HG03457 (cell line): ENCODE data around the gene RALGPS1.

Experiments used
- ATAC-seq: cut with Tn5 transposase; IDR thresholded peaks from one replicate; pipeline ENCODE4 v1.9.1; 2021; ENCODE audit warnings: moderate number of reproducible peaks; ENCODE audit not compliant: unreplicated experiment

Gene RALGPS1

GRCh38 chr9:127149010-127149409 lies 234.4 kb downstream of the RALGPS1 start:
- no peak for ATAC-seq

- no peak for ATAC-seq
Measured at GRCh38 chr9:127149463-127150390, 235.1 kb downstream of the RALGPS1 start.

DNA sequence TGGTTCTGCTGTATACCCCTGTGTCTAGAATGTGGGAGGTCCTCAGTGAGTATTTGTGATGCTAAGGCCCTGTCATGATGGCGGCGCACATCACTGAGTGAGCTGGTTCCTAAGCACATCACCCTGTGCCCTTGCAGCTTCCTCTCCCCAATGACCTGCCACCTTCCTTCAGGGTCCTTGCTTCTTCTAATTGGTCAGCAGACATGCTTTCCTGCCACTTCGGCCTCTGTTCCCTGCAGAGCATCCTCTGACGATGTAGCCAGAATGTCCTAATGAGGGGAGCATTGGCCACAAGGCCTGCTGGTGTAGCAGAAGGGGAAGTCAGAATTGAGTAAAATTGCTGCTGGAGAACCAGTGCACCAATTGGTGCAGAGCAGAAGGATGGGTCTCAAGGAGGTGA lies 238.9 kb downstream of the RALGPS1 start:
- no peak for ATAC-seq

GRCh38 chr9:127154003-127154389 lies 239.4 kb downstream of the RALGPS1 start:
- ATAC-seq: no peak

DNA sequence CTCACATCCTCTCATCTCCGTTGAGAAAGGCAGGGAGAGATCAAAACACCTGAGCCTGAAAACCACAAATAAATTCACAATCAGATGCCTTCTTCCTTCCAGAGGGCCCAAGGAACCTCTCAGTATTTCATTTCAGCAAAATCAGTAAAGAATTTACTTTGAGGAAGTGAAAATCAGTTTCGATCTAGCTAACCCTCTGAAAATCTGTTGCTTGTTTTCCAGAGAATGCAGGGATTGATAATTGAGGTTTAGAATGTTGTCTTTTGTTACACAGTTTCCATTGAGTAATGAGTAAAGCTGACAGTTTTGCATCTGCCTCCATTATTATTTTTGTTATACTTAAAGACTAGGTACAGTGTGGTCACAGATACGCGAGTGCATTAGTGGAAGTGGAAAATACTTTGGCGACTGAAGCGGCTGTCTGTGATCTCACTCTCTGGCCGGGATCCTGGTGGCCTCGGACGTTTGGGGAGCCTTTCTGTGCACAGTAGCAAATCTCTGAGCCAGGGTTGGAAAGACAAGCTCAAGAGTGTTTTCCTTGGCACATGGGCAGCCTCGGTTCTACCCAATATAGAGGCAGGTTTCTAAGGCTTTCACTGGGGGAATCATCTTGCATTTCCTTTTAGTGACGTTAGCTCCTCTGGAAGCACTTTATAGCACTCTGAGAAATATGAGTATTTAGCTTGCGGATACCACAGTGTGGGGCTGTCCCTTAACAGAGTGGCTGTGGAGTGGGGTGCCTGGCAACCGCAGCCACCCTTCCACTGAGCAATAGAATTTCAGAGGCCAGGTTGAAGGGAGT lies 240.0 kb downstream of the RALGPS1 start:
- ATAC-seq: no peak

- ATAC-seq: no peak
Measured at GRCh38 chr9:127155314-127155960, 240.9 kb downstream of the RALGPS1 start.

- no peak for ATAC-seq
Measured at GRCh38 chr9:127158786-127159324, 244.3 kb downstream of the RALGPS1 start.

DNA sequence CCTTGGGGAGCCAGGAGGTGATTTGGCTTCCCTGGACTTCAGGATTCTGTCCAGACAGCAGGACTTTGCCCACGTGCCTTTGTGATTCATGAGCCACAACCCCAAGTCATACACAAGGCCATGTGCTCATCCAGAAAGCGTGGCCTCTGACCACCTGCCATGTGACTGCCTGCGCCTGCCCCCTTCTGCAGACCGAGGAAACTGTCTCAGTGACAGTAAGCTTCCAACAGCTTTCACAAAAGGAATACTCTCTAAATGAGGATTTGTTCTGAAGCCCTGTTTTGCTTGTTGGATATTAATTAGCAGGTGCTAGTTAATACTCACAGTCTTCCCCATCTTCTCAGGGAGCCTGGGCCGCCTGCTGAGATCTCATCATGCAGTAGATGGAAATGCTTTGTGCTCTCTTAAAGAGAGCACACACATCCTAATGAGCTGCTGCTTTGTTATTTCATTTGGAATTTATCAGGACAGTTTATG lies 244.8 kb downstream of the RALGPS1 start:
- no peak for ATAC-seq

GRCh38 chr9:127159949-127160610 lies 245.5 kb downstream of the RALGPS1 start:
- ATAC-seq: no peak

GRCh38 chr9:127161081-127161624 lies 246.6 kb downstream of the RALGPS1 start:
- no peak for ATAC-seq

DNA sequence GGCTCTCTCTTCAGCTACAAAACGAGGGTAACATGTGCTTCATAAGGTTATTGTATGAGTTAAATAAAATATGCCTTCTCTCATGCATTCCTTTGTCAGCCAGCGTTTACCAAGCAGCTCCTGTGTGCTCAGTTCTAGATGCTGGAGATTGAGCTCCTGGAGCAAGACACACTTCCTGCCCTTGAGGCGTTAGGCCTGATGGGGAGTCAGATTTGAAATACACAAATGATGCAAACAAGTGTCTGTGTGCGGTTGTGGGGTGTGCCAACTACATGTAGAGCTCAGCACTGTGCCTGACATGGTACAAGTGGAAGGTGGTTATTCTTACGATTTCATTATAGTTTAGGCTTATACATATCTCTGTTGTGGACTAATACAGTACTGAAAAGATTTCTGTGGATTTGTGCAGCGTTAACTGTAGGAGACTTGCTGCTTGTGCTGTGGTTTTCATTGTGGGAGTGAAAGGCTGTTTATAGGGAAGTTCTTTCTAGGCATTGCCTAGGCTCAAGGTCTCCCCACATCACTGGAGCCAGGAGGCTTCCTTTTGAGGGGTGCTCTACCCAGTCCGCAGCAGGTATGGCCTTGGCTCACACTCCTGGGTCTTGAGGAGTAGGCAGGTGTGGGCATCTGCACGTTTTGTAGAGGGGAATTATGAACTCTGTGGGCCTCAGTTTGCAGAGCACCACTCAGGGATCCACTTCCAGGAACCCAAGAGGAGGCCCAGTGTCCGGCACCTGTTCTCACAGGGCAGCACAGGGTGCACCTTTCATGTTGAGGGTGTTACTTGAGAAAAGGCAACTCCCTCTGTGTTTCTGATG lies 247.7 kb downstream of the RALGPS1 start:
- ATAC-seq: no peak

- no peak for ATAC-seq
Measured at GRCh38 chr9:127162864-127163365, 248.3 kb downstream of the RALGPS1 start.

DNA sequence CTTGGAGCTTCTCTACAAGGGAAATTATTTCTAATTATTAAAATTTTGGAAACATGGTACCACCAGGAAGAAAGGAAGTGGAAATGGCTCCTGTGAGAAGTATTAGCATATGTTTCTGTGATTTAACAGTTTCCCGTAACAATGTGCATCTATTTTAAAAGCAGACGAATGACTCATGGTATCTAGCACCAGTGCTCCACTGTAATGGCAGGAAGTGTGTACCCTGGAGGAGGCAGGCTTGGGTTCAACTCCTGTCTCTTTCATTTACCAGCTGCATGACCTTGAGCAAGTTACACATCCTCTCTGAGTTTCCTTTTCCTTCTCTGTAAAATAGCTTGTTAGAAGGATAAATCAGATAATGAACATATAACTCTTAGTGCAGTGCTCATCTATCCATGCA lies 248.8 kb downstream of the RALGPS1 start:
- ATAC-seq: no peak

GRCh38 chr9:127165116-127165515 lies 250.5 kb downstream of the RALGPS1 start:
- ATAC-seq: no peak

- no peak for ATAC-seq
Measured at GRCh38 chr9:127166111-127166510, 251.5 kb downstream of the RALGPS1 start.

- ATAC-seq: peak; percentile 53
Measured at GRCh38 chr9:127166651-127167524, 252.3 kb downstream of the RALGPS1 start.

DNA sequence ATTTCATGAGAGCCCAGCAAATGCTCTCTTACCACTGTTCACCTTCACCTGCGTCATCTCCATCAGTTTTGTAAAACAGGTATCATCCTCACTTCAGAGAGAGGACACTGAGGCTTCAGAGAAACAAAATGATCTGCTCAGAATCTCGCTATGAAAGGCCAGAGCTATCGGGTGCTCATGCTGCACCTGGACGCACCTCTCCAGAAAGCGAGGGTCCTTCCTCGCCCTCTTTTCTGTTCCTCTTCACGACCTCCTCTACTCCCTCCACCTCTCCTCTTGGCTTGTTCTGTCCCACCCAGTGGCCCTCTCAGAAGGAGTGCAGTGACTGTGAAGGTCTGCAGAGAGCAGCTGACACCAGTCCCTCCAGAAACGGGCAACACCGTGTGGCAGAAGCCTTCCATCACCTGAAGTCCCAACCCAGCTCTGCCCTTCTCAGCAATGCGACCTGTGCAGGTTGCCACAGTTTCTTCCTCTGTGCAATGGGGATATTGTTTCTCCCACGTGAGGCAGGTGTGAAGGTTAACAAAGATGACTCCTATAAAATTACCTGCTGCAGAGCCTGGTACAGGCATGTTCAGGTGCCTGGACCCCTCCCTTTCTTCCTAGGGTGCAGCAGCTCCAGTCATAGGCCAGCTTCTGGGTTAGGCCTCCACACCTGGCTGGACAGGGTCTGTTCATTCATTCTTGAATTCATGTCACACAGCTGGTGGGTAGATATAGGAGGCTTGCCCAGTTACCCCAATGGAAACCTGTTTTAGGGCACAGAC lies 253.2 kb downstream of the RALGPS1 start:
- ATAC-seq: no peak
